Stomach (tissue), 4 donors: ENCODE results near the gene CP.

ENCODE experiments used
- POLR2A ChIP-seq, 4 donors: fragments of 450-650 bp; IDR thresholded peaks; one replicate each; pipeline ENCODE4 v1.6.1; 2016; ENCODE audit warnings: antibody characterized with exemption in 4 of 4, control low read depth in 2 of 4, mild to moderate bottlenecking in 1 of 4, moderate library complexity in 1 of 4
- TF ChIP-seq, protein P1 (sequence below), 7 experiments: fragments of 450-650 bp in 4 of 7; fragments of 200-600 bp in 3 of 7; sonication (generic) in 3 of 7; IDR thresholded peaks; one replicate each; pipeline ENCODE4 v1.5.1; 2016 to 2019; ENCODE audit warnings: antibody characterized with exemption in 7 of 7, control low read depth in 2 of 7, mild to moderate bottlenecking in 1 of 7

DNA sequence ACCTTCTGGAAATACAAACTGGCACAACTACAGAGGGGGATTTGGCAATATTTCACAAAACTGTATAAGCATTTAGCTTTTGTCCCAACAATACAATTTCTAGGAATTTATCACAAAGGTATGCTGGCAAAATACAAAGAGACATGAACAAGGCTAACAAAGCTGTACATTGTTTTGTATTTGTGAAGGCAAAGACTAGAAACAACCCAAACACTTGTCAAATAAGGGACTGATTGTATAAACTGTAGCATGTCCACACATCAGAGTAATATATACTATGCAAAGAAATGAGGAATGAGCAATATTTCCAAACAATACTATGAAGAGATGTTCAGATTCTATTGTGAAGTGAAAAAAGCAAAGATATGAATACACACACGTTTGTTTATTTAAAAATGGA, 26.4 kb downstream of the CP start:
- TF ChIP-seq POLR2A (IDR thresholded peaks at IDR 0.05), result no peak
- TF ChIP-seq, protein P1, sequence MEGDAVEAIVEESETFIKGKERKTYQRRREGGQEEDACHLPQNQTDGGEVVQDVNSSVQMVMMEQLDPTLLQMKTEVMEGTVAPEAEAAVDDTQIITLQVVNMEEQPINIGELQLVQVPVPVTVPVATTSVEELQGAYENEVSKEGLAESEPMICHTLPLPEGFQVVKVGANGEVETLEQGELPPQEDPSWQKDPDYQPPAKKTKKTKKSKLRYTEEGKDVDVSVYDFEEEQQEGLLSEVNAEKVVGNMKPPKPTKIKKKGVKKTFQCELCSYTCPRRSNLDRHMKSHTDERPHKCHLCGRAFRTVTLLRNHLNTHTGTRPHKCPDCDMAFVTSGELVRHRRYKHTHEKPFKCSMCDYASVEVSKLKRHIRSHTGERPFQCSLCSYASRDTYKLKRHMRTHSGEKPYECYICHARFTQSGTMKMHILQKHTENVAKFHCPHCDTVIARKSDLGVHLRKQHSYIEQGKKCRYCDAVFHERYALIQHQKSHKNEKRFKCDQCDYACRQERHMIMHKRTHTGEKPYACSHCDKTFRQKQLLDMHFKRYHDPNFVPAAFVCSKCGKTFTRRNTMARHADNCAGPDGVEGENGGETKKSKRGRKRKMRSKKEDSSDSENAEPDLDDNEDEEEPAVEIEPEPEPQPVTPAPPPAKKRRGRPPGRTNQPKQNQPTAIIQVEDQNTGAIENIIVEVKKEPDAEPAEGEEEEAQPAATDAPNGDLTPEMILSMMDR (IDR thresholded peaks at IDR 0.05), result no peak
